HepG2 (cell line): ENCODE data around the gene ING1. TPM values are rescaled to one million over a fixed set of nuclear protein-coding genes. Genes with fewer than 3 reads are reported as not detected.
A peak's percentile ranks its signal among the peaks of the same experiment; 100 is the strongest.

Experiments
- ATF6 ChIP-seq: sonication (generic); formaldehyde crosslinking; conservative IDR thresholded peaks from 2 replicates; pipeline ENCODE4 v1.4.0; 2020; ENCODE audit warnings: missing genetic modification reagents
- CBFB ChIP-seq: sonication (generic); formaldehyde crosslinking; IDR thresholded peaks from 2 replicates; pipeline ENCODE4 v1.4.0; 2020; ENCODE audit warnings: missing genetic modification reagents
- CENPX ChIP-seq: sonication (generic); formaldehyde crosslinking; IDR thresholded peaks from 2 replicates; pipeline ENCODE4 v1.9.0; 2021; ENCODE audit warnings: mild to moderate bottlenecking, missing genetic modification reagents, moderate library complexity
- FOXO1 ChIP-seq: sonication (generic); formaldehyde crosslinking; IDR thresholded peaks from 2 replicates; pipeline ENCODE4 v1.4.0; 2020; ENCODE audit warnings: missing genetic modification reagents
- FUBP1 ChIP-seq: sonication (generic); formaldehyde crosslinking; IDR thresholded peaks from 2 replicates; pipeline ENCODE4 v1.5.1; 2020; ENCODE audit warnings: missing genetic modification reagents, mild to moderate bottlenecking, borderline replicate concordance
- MZF1 ChIP-seq: sonication (generic); formaldehyde crosslinking; IDR thresholded peaks from 2 replicates; pipeline ENCODE4 v1.8.1; 2023; ENCODE audit warnings: mild to moderate bottlenecking, missing genetic modification reagents, borderline replicate concordance
- PHF20 ChIP-seq: sonication (generic); formaldehyde crosslinking; IDR thresholded peaks from 2 replicates; pipeline ENCODE4 v1.5.0; 2020; ENCODE audit warnings: mild to moderate bottlenecking, missing genetic modification reagents
- PRPF4 ChIP-seq: fragments of 200-400 bp; formaldehyde crosslinking; IDR thresholded peaks from 2 replicates; pipeline ENCODE4 v1.6.1; 2016; ENCODE audit warnings: low read length, low read depth; ENCODE audit not compliant: poor library complexity, severe bottlenecking
- RORA ChIP-seq: sonication (generic); formaldehyde crosslinking; IDR thresholded peaks from 2 replicates; pipeline ENCODE4 v1.5.0; 2020; ENCODE audit warnings: mild to moderate bottlenecking, missing genetic modification reagents, moderate library complexity
- TBP ChIP-seq: sonication (generic); formaldehyde crosslinking; IDR thresholded peaks from 2 replicates; pipeline ENCODE4 v1.5.0; 2020; ENCODE audit warnings: missing genetic modification reagents
- TIGD3 ChIP-seq: sonication (generic); formaldehyde crosslinking; IDR thresholded peaks from 2 replicates; pipeline ENCODE4 v1.5.1; 2020; ENCODE audit warnings: mild to moderate bottlenecking, missing genetic modification reagents, borderline replicate concordance
- ZNF24 ChIP-seq: fragments of 450-650 bp; IDR thresholded peaks from 2 replicates; pipeline ENCODE4 v1.6.1; 2017; ENCODE audit warnings: antibody characterized with exemption, mild to moderate bottlenecking
- ZNF317 ChIP-seq: sonication (generic); formaldehyde crosslinking; IDR thresholded peaks from 2 replicates; pipeline ENCODE4 v1.5.0; 2020; ENCODE audit warnings: mild to moderate bottlenecking, missing genetic modification reagents
- ZNF432 ChIP-seq: sonication (generic); formaldehyde crosslinking; IDR thresholded peaks from 2 replicates; pipeline ENCODE4 v1.5.0; 2020; ENCODE audit warnings: missing genetic modification reagents, mild to moderate bottlenecking, borderline replicate concordance
- ZNF496 ChIP-seq: sonication (generic); formaldehyde crosslinking; IDR thresholded peaks from 2 replicates; pipeline ENCODE4 v1.8.1; 2023; ENCODE audit warnings: mild to moderate bottlenecking, moderate library complexity, missing genetic modification reagents; ENCODE audit not compliant: insufficient replicate concordance
- ZNF776 ChIP-seq: sonication (generic); formaldehyde crosslinking; IDR thresholded peaks from 2 replicates; pipeline ENCODE4 v1.4.0; 2020; ENCODE audit warnings: mild to moderate bottlenecking, missing genetic modification reagents
- ZNF83 ChIP-seq: sonication (generic); formaldehyde crosslinking; IDR thresholded peaks from 2 replicates; pipeline ENCODE4 v1.4.0; 2020; ENCODE audit warnings: missing genetic modification reagents, mild to moderate bottlenecking, borderline replicate concordance
- ZUFSP ChIP-seq: sonication (generic); formaldehyde crosslinking; IDR thresholded peaks from 2 replicates; pipeline ENCODE4 v1.9.0; 2021; ENCODE audit warnings: missing genetic modification reagents, mild to moderate bottlenecking, borderline replicate concordance
- polyA plus RNA-seq, 8 experiments: library from polyadenylated mRNA; depleted of rRNA in 3 of 8; stranded (reverse) in 7 of 8; unstranded in 1 of 8; fragments of >200 nt; fragmentation: Illumina TruSeq in 4 of 8; extraction: Trizol in 4 of 8; gene quantifications; 2 replicates each; pipeline versions ENCODE4 v1.2.1 to v1.2.3, GENCODE V29; 2011 to 2016; ENCODE audit warnings: low read depth in 4 of 8, missing spikeins in 1 of 8, mixed read lengths in 1 of 8; ENCODE audit not compliant: insufficient read depth in 1 of 8
- total RNA-seq, 5 experiments: library from RNA; depleted of rRNA; stranded (reverse); fragments of >200 nt; fragmentation: Illumina TruSeq; extraction: Trizol; gene quantifications; 2 replicates each; pipeline ENCODE4 v1.2.3, GENCODE V29; 2016; ENCODE audit warnings: low read depth in 1 of 5
- TF ChIP-seq, protein P1 (sequence below): sonication (generic); formaldehyde crosslinking; IDR thresholded peaks from 2 replicates; pipeline ENCODE4 v1.5.0; 2020; ENCODE audit warnings: mild to moderate bottlenecking, missing genetic modification reagents

Gene ING1
- total and polyA plus RNA-seq, 2 of the 13 experiments (the other 11 are each of a cell fraction or from before 2014, with no cell fraction given), result 8.1 to 16.1 TPM

DNA sequence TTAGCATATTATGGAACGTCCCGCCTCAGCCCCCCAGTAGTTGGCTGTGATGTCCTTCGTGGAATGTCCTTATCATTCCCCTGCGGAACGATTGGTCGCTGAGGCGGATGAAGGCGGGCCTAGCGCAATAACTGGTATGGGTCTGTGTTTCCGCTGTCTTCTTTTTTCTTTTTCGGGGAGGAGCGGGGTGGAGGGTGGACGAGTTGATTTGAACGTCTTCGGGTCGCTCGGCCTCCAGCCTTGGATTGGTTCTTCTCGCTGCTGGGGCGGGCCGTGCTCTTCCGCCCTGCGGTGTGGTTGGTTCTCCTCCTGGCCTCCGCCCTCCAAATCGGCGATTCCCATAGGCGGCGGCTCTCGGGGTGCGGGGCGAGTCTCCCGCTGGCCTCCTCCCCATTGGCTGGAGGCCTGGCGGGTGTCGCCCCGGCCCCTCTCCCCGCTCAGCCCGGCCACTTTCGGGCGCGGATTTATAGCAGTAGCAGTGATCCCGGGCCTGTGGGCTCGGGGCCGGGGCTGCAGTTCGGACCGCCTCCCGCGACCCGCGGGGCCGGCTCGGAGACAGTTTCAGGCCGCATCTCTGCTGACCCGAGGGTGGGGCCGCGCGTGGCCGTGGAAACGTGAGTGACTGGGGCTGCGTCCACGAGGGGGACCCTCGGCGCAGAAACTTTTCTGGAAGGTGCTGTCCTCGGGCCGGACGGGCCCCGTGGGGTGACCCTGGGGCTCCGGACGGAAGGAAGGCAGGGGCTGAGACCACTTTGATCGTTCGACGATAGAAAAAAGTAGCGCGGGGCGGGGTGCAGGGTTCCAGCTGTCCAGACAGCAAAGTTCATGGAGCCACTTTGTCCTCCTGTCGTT, 2.1 kb downstream of the ING1 start (continued):
- TF ChIP-seq, protein P1, sequence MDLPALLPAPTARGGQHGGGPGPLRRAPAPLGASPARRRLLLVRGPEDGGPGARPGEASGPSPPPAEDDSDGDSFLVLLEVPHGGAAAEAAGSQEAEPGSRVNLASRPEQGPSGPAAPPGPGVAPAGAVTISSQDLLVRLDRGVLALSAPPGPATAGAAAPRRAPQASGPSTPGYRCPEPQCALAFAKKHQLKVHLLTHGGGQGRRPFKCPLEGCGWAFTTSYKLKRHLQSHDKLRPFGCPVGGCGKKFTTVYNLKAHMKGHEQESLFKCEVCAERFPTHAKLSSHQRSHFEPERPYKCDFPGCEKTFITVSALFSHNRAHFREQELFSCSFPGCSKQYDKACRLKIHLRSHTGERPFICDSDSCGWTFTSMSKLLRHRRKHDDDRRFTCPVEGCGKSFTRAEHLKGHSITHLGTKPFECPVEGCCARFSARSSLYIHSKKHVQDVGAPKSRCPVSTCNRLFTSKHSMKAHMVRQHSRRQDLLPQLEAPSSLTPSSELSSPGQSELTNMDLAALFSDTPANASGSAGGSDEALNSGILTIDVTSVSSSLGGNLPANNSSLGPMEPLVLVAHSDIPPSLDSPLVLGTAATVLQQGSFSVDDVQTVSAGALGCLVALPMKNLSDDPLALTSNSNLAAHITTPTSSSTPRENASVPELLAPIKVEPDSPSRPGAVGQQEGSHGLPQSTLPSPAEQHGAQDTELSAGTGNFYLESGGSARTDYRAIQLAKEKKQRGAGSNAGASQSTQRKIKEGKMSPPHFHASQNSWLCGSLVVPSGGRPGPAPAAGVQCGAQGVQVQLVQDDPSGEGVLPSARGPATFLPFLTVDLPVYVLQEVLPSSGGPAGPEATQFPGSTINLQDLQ (CRISPR knock-in tag), result no peak
- TF ChIP-seq MZF1 (no peak), ZNF24 (no peak), ATF6 (CRISPR knock-in tag) (no peak), PHF20 (CRISPR knock-in tag) (peak; percentile 47), ZUFSP (CRISPR knock-in tag) (no peak), ZNF317 (CRISPR knock-in tag) (no peak), ZNF776 (CRISPR knock-in tag) (no peak), ZNF83 (CRISPR knock-in tag) (no peak), TIGD3 (CRISPR knock-in tag) (no peak), RORA (CRISPR knock-in tag) (no peak), ZNF496 (CRISPR knock-in tag) (no peak), CENPX (CRISPR knock-in tag) (no peak), PRPF4 (no peak), CBFB (CRISPR knock-in tag) (no peak), FUBP1 (CRISPR knock-in tag) (0 out of 2 replicates have a peak, but pooled peaks have one; percentile 31), FOXO1 (CRISPR knock-in tag) (no peak), ZNF432 (CRISPR knock-in tag) (no peak), TBP (CRISPR knock-in tag) (no peak)
